8988T (cell line): Measurements from ENCODE around the gene FLRT2.

ENCODE experiments used
- DNase-seq: peaks from one replicate; pipeline ENCODE4 v3.0.0; 2011

FLRT2 gene

GRCh38 chr14:85531587-85532373, 1.8 kb downstream of the FLRT2 start:
- no peak for DNase-seq

DNA sequence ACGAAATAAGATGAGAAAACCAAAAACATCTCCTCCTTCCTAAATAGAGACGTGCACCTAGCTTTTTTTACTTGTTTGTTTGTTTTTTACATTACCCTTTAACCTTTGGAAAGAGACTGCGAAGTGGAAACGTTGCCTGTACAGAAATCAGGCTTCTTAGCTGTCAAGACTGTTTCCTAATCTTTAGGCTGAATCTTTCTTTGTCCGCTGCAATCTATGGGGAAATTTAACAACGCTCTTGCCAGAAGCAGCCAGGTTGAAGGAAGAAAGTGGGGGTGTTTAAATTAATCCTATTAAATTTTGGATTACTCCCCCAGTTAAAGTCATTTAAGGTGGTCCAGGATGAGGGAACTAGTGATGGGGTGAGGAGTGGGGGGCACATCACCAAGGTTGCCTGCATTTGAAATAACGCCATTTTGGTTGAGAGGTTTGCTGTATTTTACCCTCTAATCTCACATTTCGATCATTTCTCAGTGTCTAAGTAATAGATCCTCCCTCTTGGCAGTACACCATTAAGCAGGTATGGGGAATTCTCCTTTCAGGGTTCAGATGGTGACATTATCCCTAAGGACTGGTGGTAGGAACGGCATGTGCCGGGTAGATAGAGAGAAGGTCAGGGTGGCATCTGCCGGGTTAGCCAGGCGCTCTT, 2.6 kb downstream of the FLRT2 start:
- no peak for DNase-seq

DNA sequence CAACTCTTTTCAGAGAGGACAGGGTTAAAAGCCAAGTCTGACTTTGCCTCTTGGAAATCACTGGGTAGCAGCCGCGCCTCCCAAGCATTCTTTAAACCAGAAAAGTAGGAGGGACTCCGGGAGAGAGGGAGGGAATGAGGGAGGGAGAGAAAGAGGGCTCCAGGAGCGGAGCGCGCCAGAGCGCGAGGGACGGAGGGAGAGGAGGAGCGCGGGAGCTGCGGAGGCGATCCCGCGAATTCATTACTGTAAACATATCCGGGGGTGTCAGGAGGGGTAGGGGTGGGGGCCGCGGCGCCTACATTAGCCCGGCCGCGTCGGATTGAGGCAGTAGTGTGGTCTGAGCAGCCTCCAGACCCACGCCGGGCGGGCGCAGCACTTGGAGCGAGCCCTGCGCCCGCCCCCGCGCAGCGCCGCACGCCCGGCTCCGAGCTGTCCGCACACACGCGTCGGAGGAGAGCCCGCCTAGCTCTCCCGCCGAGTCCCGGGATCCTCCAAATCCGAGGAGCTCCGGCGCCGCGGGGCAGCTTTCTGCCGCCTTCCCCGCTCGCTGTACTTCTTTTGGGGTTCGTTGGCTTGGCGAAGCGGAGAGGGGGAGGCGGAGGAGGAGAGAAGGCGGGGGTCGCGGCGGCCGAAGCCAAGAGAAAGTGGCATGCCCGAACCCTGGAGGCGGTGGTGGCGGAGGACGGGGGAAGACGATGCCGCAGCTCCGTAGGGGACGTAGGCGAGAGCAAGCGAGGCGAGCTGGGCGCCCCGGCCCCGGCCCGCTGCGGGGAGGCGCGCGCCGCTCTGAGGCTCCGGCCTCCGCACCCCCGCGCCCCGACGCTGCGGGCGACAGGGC, 3.3 kb downstream of the FLRT2 start:
- DNase-seq = no peak

- no peak for DNase-seq
Measured at GRCh38 chr14:85533861-85534291, 3.9 kb downstream of the FLRT2 start.

DNA sequence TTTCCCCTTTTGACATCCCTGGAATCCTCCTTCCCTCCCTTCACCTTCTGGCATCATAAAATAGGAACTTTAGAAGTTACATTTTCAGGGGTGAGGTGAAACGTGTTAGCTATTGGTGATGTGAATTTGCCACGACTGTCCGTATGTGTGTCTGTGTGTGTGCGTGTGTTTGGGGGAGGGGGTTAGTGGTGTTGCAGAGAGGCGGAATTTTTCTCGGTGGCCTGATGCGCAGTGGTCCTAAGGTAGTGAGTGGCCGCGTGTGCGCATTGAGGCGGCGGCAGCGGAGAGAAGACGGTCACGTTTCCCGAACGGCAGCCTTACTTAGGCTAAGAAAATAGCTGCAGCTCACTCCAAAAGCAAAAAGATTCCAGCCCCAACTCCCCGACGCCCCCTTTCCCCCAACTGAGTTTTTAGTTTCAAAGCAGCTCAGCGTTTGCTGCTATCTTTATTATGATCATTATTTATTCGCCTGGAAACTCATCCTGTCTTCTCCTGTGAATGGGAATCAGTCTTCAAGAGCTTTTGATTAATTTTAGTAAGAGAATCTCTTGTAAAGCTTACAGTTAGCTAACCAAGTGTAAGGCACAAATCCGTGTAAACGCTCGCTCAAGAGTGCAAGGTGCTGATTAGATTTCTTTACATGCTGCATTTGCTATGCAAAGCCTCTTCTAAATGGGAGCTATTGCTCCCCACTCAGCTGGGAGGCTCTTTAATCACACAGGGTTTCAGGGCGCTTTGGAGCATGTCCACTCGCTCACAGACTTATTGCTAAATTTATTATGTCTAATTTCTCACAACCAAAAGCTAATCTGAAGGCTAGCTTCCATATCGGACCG, 4.7 kb downstream of the FLRT2 start:
- DNase-seq = no peak

- no peak for DNase-seq
Measured at GRCh38 chr14:85535321-85535720, 5.4 kb downstream of the FLRT2 start.

- DNase-seq = no peak
Measured at GRCh38 chr14:85535991-85536832, 6.3 kb downstream of the FLRT2 start.

GRCh38 chr14:85536833-85537190, 6.9 kb downstream of the FLRT2 start:
- DNase-seq = no peak

DNA sequence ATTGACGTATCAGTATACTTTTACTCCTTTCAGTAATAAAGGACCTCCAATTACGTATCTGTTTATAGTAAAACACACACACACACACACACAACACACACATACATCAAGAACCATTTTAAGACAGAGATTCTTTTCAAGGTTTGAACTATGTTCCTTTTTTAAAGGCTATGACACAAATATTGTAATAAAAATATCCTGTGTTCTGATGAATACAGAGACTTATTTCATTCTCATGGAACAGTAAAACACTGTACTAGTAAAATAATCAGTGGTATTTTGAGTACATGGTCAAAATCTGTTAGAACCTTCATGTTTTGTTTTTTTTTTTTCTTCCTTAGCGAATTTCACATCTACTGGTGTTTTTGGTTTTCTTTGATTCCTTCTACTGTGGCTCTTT, 7.6 kb downstream of the FLRT2 start:
- DNase-seq = no peak

DNA sequence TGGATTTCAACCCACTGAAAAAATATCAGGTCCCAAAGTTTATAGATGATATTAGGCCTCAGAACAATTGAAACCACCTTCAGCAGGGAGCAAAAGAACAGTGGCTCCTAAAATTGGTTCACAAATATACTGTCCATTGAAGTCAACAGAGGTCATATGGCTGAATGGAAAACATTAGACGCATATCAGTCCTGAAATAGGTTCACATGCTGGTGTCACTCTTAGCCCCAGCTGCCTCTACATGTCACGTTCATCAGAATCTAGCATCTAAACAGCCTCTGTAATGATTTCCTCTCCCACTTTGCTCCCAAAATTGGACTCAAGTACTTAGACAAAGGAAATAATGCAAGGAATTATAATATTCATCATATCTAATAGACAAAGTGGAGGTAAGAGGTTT, 8.7 kb downstream of the FLRT2 start:
- DNase-seq = no peak

- no peak for DNase-seq
Measured at GRCh38 chr14:85539510-85539909, 9.6 kb downstream of the FLRT2 start.

- no peak for DNase-seq
Measured at GRCh38 chr14:85542623-85543022, 12.7 kb downstream of the FLRT2 start.

GRCh38 chr14:85545738-85546137, 15.8 kb downstream of the FLRT2 start:
- no peak for DNase-seq

DNA sequence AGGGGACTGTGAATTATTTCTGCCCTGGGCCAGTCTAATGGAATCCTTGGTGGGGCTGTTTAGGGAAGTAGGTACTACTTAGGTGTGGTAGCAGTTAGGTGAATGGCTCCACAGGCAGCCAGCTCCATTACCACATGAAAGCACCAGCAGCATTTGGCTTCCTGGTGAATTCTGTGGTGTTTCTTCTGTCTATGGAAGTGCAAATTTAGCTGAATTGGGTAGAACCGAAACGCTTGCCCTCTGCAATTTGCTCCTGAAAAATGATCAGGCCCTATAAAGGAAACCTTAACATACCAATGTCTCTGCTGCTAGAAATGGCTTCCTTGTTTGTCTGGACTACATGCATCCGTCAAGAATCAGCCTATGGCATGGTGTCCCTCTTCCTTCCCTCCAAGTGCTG, 16.4 kb downstream of the FLRT2 start:
- no peak for DNase-seq

GRCh38 chr14:85549697-85550096, 19.8 kb downstream of the FLRT2 start:
- DNase-seq = no peak

DNA sequence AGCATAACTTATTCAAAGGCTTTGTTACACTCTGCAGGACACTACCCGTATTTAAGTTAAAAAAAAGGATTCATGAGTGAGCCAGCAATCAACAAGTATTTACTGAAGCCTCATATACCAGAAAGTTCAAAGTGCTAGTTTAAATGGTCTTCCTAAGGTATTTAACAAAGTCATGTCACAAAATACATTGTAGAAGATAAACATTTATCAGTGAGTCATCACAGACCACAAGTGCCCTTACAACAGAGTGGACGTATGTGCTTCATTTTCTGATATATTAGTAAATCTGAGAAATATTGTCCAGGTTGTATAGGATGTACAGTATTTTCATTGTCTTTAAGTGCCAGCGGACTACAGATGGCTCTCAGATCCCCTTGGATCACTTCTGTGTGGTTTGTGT, 24.2 kb downstream of the FLRT2 start:
- no peak for DNase-seq

DNA sequence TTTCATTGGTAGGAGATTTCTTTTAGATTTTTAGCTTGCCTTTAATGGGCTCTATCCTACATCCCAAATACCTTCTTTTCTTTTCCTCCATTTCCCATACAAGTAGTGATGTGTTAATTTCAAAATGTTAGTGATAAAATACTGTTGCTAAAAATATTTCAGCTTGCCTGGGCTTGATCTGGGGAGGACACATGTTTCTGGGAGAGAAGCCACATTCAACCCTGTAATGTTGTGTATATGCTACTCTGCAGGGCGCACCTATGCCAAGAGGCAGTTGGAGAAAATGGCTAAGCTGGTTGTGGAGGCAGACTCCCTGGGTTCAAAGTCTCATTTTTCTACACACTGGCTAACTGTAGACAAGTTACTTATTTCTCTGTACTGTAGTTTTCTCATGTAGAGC, 26.3 kb downstream of the FLRT2 start:
- no peak for DNase-seq

DNA sequence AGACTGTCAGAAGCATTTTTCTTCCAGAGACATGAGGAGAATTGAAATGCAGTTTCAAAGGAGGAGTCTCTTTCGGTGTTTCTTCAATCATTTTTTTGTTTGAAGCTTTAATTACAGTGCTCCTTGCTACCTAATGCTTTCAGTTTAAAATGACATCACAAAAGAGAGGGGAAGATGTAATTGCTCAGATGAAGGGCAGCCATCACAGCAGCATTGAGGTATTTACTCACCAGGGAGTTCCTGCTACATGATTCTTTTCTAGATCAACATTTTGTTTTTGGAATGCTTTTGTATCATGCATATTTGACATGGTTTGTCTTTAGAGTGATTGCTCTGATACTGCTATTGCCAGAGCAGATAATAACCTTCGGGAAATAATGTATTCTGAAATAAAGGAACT, 28.6 kb downstream of the FLRT2 start:
- no peak for DNase-seq

GRCh38 chr14:85562630-85563029, 32.7 kb downstream of the FLRT2 start:
- DNase-seq = no peak

DNA sequence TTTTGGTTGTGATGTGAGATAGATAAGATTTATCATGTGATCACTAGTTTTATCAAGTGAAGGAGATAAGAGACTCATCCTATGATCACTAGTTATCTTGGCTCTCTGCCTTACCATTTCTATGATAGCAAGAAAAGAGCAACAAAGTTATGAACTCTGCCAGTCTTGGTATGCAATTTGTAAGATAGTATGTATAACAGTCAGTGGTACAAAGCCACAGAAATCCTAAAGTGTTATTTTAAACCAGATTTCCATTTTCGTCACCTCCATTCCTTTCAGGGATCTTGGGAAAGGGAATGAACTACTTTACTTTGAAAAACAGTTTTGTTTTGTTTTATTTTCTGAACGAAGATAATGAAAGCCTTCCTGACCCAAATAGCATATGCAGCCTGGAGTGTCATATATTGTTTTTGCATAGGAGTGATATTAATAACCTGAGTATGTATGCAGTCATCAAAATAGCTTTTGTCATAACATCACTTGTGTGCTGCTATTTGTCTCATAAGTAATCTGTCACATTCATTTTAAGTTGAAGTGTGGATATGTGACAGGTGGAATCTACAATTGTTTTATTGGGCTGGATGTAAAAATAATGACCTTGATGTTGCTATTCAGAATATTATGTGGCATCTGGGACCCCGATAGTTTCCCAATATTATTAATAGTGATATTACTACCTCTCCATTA, 35.0 kb downstream of the FLRT2 start:
- DNase-seq = no peak

DNA sequence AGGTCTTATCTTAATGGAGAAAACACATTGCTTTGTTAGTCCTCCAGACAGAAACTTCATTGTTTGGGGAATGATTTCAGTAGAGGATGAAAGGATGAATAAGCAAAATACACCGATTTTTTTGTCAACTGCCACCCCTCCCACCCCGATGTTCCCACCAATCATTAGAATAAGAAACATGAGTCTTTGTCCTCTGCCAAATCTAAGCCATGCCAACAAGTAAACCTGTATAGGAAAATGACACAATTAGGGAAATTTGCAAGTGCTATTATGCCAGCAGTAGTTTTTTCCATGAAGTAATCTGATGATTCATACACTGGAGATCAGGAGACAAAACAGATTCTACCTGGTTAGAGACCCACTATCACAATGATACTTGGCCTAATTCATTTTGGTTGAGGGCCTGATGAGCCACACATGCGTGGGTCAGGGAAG, 35.9 kb downstream of the FLRT2 start:
- no peak for DNase-seq
